ENCODE measurements around the gene OR2Y1. TPM values are rescaled to one million over a fixed set of nuclear protein-coding genes. Genes with fewer than 3 reads are reported as not detected.
"Not testable (repeated sequence)": the region's sequence is repeated elsewhere in the genome, so short reads cannot be mapped to it uniquely, and the experiment has no call there.

Gene OR2Y1
- total and polyA plus RNA-seq, 2 of the 4 experiments (the other 2 are of a cell fraction): not detected

DNA sequence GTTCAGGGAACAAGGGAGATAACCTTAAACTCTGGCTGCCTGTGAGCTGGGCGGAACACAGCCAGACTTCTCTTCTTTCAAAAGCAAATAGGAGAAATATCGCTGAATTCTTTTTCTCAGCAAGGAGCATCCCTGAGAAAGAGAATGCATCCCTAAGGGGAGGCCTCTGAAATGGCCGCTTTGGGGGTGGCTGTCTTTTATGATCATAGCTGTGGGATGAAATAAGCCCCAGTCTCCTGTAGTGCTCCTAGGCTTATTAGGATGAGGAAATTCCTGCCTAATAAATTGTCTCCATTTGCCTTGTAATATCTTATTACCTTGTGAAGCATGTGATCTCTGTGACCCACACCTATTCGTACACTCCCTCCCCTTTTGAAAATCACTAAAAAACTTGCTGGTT lies 39.4 kb downstream of the OR2Y1 start:
- H4K5ac ChIP-seq (ENCODE audit: low read depth, low read length); ATAC-seq (ENCODE audit: low read depth); H3K27me3 ChIP-seq (ENCODE audit: control insufficient read depth, insufficient read depth, low read length); H2AK9ac ChIP-seq (replicated peaks; ENCODE audit: low read depth, low read length, poor library complexity); H3K4me3 ChIP-seq (ENCODE audit: insufficient read depth, low read depth, low read length); H3K9me3 ChIP-seq (ENCODE audit: control insufficient read depth, insufficient read depth, low read length); POLR2A ChIA-PET (ENCODE audit: unreplicated experiment); H3K79me1 ChIP-seq (ENCODE audit: low read depth in 1 of 2, low read length in 2 of 2); H3K9ac ChIP-seq (ENCODE audit: low read depth, low read length); H3K36me3 ChIP-seq (ENCODE audit: control insufficient read depth, insufficient read depth, low read length); H2BK15ac ChIP-seq (ENCODE audit: low read depth, low read length); dilution Hi-C loops (cut with HindIII; ENCODE audit: low sequenced_read_pairs, unreplicated experiment); H2BK120ac ChIP-seq (ENCODE audit: low read depth, low read length); H3K4me2 ChIP-seq (ENCODE audit: low read depth, low read length); H3K18ac ChIP-seq (ENCODE audit: low read depth, low read length); BruUV-seq (replicated peaks); H4K20me1 ChIP-seq (ENCODE audit: insufficient read depth, low read length); H2BK20ac ChIP-seq (ENCODE audit: low read depth, low read length); H3K4me1 ChIP-seq (ENCODE audit: control insufficient read depth, insufficient read depth, low read length); H2AK5ac ChIP-seq (ENCODE audit: low read depth, low read length); H4K91ac ChIP-seq (ENCODE audit: insufficient read depth, low read depth, low read length); H3K27ac ChIP-seq (ENCODE audit: insufficient read depth, low read length); H3K14ac ChIP-seq (replicated peaks; ENCODE audit: low read depth, low read length); intact Hi-C loops (cut with micrococcal nuclease); H2AFZ ChIP-seq (replicated peaks; ENCODE audit: low read length, poor library complexity); CTCF ChIA-PET; H3K56ac ChIP-seq (ENCODE audit: extremely low read depth, insufficient read depth, low read length); in situ Hi-C loops (cut with MboI; ENCODE audit: low sequenced_read_pairs); H3K23ac ChIP-seq (ENCODE audit: low read depth, low read length); DNase-seq; H3K9me1 ChIP-seq (ENCODE audit: insufficient read depth, low read length); H3K4ac ChIP-seq (ENCODE audit: low read depth, low read length); H4K8ac ChIP-seq (ENCODE audit: low read depth in 2 of 2, low read length in 2 of 2); H2BK5ac ChIP-seq (ENCODE audit: low read depth, low read length, poor library complexity, severe bottlenecking): not testable (repeated sequence)
- WGBS, 2 experiments (ENCODE audit: extremely low coverage in 2 of 2, insufficient read length in 1 of 2): no CpG with 5 or more reads among the region's 4 CpGs
